ENCODE measurements around the gene LIMS4. TPM values are rescaled to one million over a fixed set of nuclear protein-coding genes. Genes with fewer than 3 reads are reported as not detected.
"Not testable (repeated sequence)": the region's sequence is repeated elsewhere in the genome, so short reads cannot be mapped to it uniquely, and the experiment has no call there.

The LIMS4 gene
- 20.8 and 80.8 TPM in 2 replicates for total RNA-seq

DNA sequence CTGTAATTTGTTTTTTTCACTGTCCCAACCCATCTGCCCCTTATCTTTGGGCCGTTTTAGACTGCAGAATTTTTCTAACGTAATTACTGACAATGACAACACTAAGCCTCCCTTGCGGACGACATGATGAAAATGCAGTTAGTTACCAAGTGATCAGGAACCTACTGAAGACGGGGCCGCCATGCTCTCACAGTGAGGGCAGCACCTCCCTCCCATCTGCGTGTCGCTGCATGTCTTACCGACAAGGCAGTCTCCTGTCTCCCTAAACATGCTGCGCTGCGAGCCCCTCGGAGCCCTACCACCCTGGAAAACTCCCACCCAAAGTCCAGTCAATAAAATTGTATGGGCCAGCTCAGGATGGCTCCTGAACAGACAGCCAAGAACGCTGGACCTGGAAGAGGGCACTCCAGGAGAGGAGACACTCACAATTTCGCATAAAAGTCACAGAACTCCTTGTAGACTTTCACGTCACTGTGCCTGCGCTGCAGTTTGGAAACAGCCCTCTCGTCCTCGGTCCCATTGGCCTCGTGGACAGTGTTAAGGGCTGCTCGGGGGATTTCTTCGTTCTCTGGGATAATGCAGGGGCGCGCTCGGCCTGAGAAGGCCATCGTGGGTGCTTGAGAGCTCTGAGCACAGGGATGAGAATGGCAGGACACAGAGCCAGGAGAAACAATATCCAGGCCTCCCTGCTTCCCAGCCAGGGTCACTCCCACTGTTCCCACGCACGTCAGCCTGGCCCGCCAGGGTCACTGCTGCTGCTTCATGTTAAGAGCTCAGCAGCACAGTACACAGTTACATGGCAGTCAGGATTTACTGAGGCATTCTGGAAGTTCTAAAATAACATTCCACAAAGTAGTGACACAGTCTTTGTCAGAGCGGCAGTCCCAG, at the start of gene LIMS4:
TSS of gene LIMS4 (minus strand) at position 646 of the 888 bp plus-strand sequence. CDS start at position 608, 38 bp downstream.
- DNase-seq (ENCODE audit: low read depth in 2 of 2), result not testable (repeated sequence)

GRCh38 chr2:110499755-110500377, 27.2 kb upstream of the LIMS4 start:
- DNase-seq (ENCODE audit: low read depth in 2 of 2), result not testable (repeated sequence)

GRCh38 chr2:110496027-110496426, 23.4 kb upstream of the LIMS4 start:
- not testable (repeated sequence) for DNase-seq (ENCODE audit: low read depth in 2 of 2)

DNA sequence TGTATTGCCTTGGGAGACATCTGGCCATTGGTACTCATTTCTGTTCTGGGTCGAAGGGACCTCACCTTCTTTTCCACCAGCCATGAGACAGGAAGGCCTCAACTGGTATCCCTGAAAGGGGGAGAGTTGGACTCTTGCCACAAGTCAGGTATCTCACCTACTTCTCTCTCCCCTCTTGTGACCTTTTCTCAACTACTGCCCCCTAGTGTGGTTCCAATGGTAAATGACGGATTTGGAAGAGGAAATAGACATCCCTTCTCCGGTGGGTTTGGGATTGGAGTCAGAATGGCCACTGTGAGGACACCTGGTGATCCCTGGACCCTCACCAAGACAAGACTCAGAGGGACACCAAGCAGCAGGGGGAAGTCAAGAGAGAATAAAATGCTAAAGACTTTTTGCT, 21.9 kb upstream of the LIMS4 start:
- DNase-seq (ENCODE audit: low read depth in 2 of 2), result not testable (repeated sequence)

- not testable (repeated sequence) for DNase-seq (ENCODE audit: low read depth in 2 of 2)
Measured at GRCh38 chr2:110488991-110489390, 16.4 kb upstream of the LIMS4 start.

- DNase-seq (ENCODE audit: low read depth in 2 of 2), result not testable (repeated sequence)
Measured at GRCh38 chr2:110482697-110483096, 10.1 kb upstream of the LIMS4 start.

DNA sequence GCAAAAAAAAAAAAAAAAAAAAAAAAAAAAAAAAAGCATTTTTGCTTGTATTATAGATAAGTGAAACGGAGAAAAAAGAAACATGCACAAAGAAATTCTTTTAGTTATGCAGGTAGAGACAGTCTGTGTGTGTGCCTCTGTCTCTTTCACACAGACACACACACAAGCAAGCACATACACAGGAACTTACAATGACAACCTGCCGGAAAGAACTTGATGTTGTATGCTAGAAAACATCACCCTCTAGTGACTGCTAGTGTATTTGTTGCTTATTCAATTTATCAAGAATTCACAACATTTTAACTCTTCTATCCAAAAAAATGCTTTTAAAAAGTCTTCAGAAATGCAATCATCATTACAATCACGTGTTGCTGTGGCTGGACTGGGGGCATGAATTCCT, 8.6 kb upstream of the LIMS4 start:
- DNase-seq (ENCODE audit: low read depth in 2 of 2), result not testable (repeated sequence)

GRCh38 chr2:110480084-110480483, 7.5 kb upstream of the LIMS4 start:
- DNase-seq (ENCODE audit: low read depth in 2 of 2), result not testable (repeated sequence)

- DNase-seq (ENCODE audit: low read depth in 2 of 2), result not testable (repeated sequence)
Measured at GRCh38 chr2:110477370-110477769, 4.8 kb upstream of the LIMS4 start.

DNA sequence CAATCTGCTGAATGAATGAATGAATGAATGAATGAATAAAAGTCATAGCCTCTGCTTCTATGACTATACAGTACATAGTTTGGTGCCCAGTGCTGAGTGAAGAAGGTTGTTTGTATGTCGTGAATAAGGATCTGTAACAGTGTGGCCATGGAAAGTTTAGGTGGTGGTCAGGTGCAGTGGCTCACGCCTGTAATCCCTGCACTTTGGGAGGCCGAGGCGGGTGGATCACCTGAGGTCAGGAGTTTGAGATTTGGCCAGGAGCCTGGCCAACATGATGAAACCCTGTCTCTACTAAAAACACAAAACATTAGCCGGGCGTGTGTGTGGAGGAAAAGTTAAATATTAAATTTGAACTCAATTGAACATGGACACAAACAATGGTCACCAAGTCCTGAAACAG, 4.3 kb upstream of the LIMS4 start:
- DNase-seq (ENCODE audit: low read depth in 2 of 2), result not testable (repeated sequence)

- DNase-seq (ENCODE audit: low read depth in 2 of 2), result not testable (repeated sequence)
Measured at GRCh38 chr2:110475627-110476359, 3.2 kb upstream of the LIMS4 start.

- DNase-seq (ENCODE audit: low read depth in 2 of 2), result not testable (repeated sequence)
Measured at GRCh38 chr2:110474898-110475297, 2.3 kb upstream of the LIMS4 start.

DNA sequence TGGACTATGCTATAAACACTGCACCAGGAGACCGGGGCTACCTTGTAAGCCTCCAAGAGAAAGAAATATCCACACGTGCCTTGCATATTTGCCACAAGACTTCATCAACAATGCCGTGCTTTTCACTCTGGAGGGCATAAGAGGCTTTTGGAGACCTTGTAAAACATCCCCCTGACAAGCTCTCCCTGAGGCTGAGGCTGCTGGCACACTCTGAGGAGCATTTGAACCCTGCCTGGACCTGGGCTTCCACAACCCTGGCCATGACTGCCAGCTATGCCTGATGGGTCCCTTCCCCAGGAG, 393 bp upstream of the LIMS4 start:
- DNase-seq (ENCODE audit: low read depth in 2 of 2), result not testable (repeated sequence)

GRCh38 chr2:110468921-110469320, 3.7 kb downstream of the LIMS4 start:
- not testable (repeated sequence) for DNase-seq (ENCODE audit: low read depth in 2 of 2)

- DNase-seq (ENCODE audit: low read depth in 2 of 2), result not testable (repeated sequence)
Measured at GRCh38 chr2:110465312-110465711, 7.3 kb downstream of the LIMS4 start.

- DNase-seq (ENCODE audit: low read depth in 2 of 2), result not testable (repeated sequence)
Measured at GRCh38 chr2:110462458-110462857, 10.2 kb downstream of the LIMS4 start.

DNA sequence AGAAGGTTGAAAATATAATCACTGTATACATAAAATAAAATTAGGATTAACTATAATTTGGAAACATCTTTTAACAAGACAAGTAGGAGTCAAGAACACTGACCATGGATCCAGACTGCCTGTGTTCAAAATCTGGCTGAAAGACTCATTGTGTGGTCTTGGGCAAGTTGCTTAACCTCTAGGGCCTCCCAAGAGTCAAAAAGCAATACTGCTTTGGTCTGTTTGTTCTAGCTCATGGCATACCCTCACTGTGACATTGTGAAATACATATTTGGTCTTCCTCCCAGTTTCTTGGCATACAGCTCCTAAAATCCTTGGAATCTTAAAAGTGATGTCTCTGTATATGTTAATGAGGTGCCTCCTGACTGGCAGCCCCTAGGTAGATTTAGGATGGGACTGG, 12.3 kb downstream of the LIMS4 start:
- DNase-seq (ENCODE audit: low read depth in 2 of 2), result not testable (repeated sequence)

- not testable (repeated sequence) for DNase-seq (ENCODE audit: low read depth in 2 of 2)
Measured at GRCh38 chr2:110457214-110457590, 15.4 kb downstream of the LIMS4 start.

- not testable (repeated sequence) for DNase-seq (ENCODE audit: low read depth in 2 of 2)
Measured at GRCh38 chr2:110456291-110457213, 16.1 kb downstream of the LIMS4 start.

DNA sequence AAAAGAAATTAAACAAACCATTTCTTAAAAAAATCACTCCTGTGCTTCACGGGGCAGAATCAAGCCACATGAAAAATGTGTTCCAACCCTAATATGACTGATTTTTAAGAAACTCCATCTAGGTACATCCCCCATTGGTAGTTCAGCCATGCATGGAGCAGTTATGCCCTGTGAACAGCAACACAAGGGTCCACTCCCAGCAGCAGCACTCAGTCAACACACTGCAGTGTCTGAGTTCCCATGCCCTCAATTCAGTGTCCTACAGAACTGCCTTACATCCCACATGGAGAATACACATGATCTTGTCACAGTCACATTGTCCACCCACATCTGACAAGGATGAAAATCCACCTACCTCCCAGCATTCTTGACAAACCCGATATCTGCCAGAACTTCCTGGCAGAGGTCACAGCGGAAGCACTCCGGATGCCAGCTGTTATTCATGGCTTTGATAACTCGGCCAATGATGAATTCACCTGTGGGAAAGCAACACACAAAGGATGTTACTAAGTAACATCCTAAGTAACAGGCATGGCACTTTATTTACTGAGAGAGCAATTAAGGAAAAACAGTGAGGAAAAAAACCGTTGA, 17.4 kb downstream of the LIMS4 start:
- DNase-seq (ENCODE audit: low read depth in 2 of 2), result not testable (repeated sequence)

DNA sequence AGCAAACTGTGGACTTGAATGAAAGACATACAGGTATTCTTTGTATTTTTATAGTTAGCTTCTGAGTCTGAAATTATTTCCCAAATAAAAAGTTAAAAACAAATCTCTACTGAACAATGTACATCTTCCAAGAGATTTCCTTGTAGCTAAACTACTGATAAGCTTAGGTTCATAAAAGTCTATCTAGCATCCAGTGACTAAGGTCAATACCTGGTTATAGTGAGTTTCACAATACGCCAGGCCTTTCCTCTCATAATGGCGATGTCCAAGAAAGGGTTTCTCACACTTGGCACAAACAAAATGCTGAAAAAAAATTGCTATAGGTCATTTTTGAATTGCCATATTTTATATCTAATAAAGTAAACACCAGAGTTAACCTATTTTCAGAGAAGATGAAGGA, 21.7 kb downstream of the LIMS4 start:
- not testable (repeated sequence) for DNase-seq (ENCODE audit: low read depth in 2 of 2)
